Kasumi-1 (cell line): Measurements from ENCODE around the gene COL11A2.

ENCODE experiments used
- DNase-seq, 2 experiments: peaks; one replicate each; lab custom pipeline; 2025; lab: John Stamatoyannopoulos, UW

Gene COL11A2

GRCh38 chr6:33117811-33118277 lies 74.4 kb downstream of the COL11A2 start:
- DNase-seq, result no peak

GRCh38 chr6:33116841-33117711 lies 75.2 kb downstream of the COL11A2 start:
- DNase-seq, result no peak

GRCh38 chr6:33116417-33116816 lies 75.8 kb downstream of the COL11A2 start:
- no peak for DNase-seq

GRCh38 chr6:33114406-33114805 lies 77.9 kb downstream of the COL11A2 start:
- DNase-seq, result no peak

- DNase-seq, result no peak
Measured at GRCh38 chr6:33113755-33114154, 78.5 kb downstream of the COL11A2 start.
